Liver (tissue), 3 donors: ENCODE measurements around the gene SLC25A12.
"Not testable (repeated sequence)": the region's sequence is repeated elsewhere in the genome, so short reads cannot be mapped to it uniquely, and the experiment has no call there.

Experiments used
- CTCF ChIP-seq: fragments of 150-350 bp; IDR thresholded peaks from 2 replicates; pipeline ENCODE4 v1.5.1; 2017; ENCODE audit warnings: improper control_type of control experiment, low read depth, low read length; ENCODE audit not compliant: missing input control
- EGR1 ChIP-seq, 2 donors: IDR thresholded peaks; 2 replicates each; pipeline ENCODE4 v1.6.1; 2016 to 2018; ENCODE audit warnings: antibody characterized with exemption in 2 of 2, low read depth in 2 of 2
- HNF4A ChIP-seq, 2 donors: conservative IDR thresholded peaks; 2 replicates each; pipeline ENCODE4 v1.6.1; 2016; ENCODE audit warnings: antibody characterized with exemption in 2 of 2, mild to moderate bottlenecking in 2 of 2
- HNF4G ChIP-seq: IDR thresholded peaks from 2 replicates; pipeline ENCODE4 v1.6.1; 2016; ENCODE audit warnings: antibody characterized with exemption
- RAD21 ChIP-seq, 2 donors: IDR thresholded peaks; 2 replicates each; pipeline ENCODE4 v1.6.1; 2016; ENCODE audit warnings: antibody characterized with exemption in 2 of 2, mild to moderate bottlenecking in 2 of 2
- REST ChIP-seq: IDR thresholded peaks from 2 replicates; pipeline ENCODE4 v1.6.1; 2016; ENCODE audit warnings: antibody characterized with exemption, mild to moderate bottlenecking
- RXRA ChIP-seq, 2 donors: IDR thresholded peaks; 2 replicates each; pipeline ENCODE4 v1.6.1; 2017 to 2018; ENCODE audit warnings: antibody characterized with exemption in 2 of 2, mild to moderate bottlenecking in 1 of 2
- SP1 ChIP-seq: IDR thresholded peaks from 2 replicates; pipeline ENCODE4 v1.6.1; 2018; ENCODE audit warnings: antibody characterized with exemption, mild to moderate bottlenecking
- YY1 ChIP-seq: IDR thresholded peaks from 2 replicates; pipeline ENCODE4 v1.6.1; 2016; ENCODE audit warnings: antibody characterized with exemption, mild to moderate bottlenecking
- TF ChIP-seq, protein P1 (sequence below): IDR thresholded peaks from 2 replicates; pipeline ENCODE4 v1.6.1; 2016; ENCODE audit warnings: antibody characterized with exemption
- TF ChIP-seq, protein P2 (sequence below): IDR thresholded peaks from 2 replicates; pipeline ENCODE4 v1.6.1; 2016; ENCODE audit warnings: antibody characterized with exemption
- donor health status: healthy.
- donor health status: healthy.

DNA sequence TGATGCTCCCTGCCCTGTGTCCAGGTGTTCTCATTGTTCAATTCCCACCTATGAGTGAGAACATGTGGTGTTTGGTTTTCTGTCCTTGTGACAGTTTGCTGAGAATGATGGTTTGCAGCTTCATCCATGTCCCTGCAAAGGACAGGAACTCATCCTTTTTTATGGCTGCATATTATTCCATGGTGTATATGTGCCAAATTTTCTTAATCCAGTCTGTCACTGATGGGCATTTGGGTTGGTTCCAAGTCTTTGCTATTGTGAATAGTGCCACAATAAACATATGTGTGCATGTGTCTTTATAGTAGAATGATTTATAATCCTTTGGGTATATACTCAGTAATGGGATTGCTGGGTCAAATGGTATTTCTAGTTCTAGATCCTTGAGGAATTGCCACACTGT, 85.2 kb downstream of the SLC25A12 start:
- TF ChIP-seq CTCF; HNF4G; RAD21 (IDR thresholded peaks at IDR 0.05); EGR1 (IDR thresholded peaks at IDR 0.05; ENCODE audit: low read depth in 2 of 2); YY1; RXRA (IDR thresholded peaks at IDR 0.05); HNF4A (conservative IDR thresholded peaks at IDR 0.05); REST; SP1: not testable (repeated sequence)
- TF ChIP-seq, protein P1, sequence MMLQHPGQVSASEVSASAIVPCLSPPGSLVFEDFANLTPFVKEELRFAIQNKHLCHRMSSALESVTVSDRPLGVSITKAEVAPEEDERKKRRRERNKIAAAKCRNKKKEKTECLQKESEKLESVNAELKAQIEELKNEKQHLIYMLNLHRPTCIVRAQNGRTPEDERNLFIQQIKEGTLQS = not testable (repeated sequence)
- TF ChIP-seq, protein P2, sequence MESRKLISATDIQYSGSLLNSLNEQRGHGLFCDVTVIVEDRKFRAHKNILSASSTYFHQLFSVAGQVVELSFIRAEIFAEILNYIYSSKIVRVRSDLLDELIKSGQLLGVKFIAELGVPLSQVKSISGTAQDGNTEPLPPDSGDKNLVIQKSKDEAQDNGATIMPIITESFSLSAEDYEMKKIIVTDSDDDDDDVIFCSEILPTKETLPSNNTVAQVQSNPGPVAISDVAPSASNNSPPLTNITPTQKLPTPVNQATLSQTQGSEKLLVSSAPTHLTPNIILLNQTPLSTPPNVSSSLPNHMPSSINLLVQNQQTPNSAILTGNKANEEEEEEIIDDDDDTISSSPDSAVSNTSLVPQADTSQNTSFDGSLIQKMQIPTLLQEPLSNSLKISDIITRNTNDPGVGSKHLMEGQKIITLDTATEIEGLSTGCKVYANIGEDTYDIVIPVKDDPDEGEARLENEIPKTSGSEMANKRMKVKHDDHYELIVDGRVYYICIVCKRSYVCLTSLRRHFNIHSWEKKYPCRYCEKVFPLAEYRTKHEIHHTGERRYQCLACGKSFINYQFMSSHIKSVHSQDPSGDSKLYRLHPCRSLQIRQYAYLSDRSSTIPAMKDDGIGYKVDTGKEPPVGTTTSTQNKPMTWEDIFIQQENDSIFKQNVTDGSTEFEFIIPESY = not testable (repeated sequence)
